A172 (cell line): ENCODE measurements around the gene LONRF2. TPM values are rescaled to one million over a fixed set of nuclear protein-coding genes. Genes with fewer than 3 reads are reported as not detected.

ENCODE experiments used
- DNase-seq: peaks from one replicate; pipeline ENCODE4 v3.0.0-alpha.2; 2015; ENCODE audit warnings: low spot score
- total RNA-seq: library from RNA; depleted of rRNA; stranded (reverse); fragments of >200 nt; shearing (Covaris generic); gene quantifications from 2 replicates; pipeline ENCODE4 v1.2.3, GENCODE V29; 2014; rRNA removed

Gene LONRF2
- total RNA-seq, 1 experiment from 2014 or later: 5.0 TPM

GRCh38 chr2:100237163-100237562 lies 85.1 kb downstream of the LONRF2 start:
- DNase-seq: no peak

GRCh38 chr2:100236166-100236565 lies 86.1 kb downstream of the LONRF2 start:
- DNase-seq: no peak

GRCh38 chr2:100235581-100235980 lies 86.7 kb downstream of the LONRF2 start:
- no peak for DNase-seq

GRCh38 chr2:100235098-100235497 lies 87.2 kb downstream of the LONRF2 start:
- DNase-seq: no peak

- no peak for DNase-seq
Measured at GRCh38 chr2:100234141-100234540, 88.2 kb downstream of the LONRF2 start.

- no peak for DNase-seq
Measured at GRCh38 chr2:100233061-100233460, 89.2 kb downstream of the LONRF2 start.

GRCh38 chr2:100230754-100231153 lies 91.5 kb downstream of the LONRF2 start:
- DNase-seq: peak; percentile 31

GRCh38 chr2:100228967-100229366 lies 93.3 kb downstream of the LONRF2 start:
- no peak for DNase-seq

- no peak for DNase-seq
Measured at GRCh38 chr2:100228415-100228814, 93.9 kb downstream of the LONRF2 start.

GRCh38 chr2:100224988-100225710 lies 97.2 kb downstream of the LONRF2 start:
- no peak for DNase-seq

GRCh38 chr2:100223502-100223901 lies 98.8 kb downstream of the LONRF2 start:
- DNase-seq: no peak

Other genes with a start within 250 kb of the LONRF2 start
- 1.9 and 6.7 TPM in 2 replicates for gene AFF3, start 179.9 kb downstream of the LONRF2 start, total RNA-seq
- gene CHST10, start 95.2 kb upstream of the LONRF2 start, total RNA-seq: 24.2 and 42.6 TPM in 2 replicates
- not detected in 2 replicates for gene NMS, start 148.0 kb upstream of the LONRF2 start, total RNA-seq
- 40.3 and 41.3 TPM in 2 replicates for gene PDCL3, start 240.5 kb upstream of the LONRF2 start, total RNA-seq